ENCODE data around the gene TMC7. TPM values are rescaled to one million over a fixed set of nuclear protein-coding genes. Genes with fewer than 3 reads are reported as not detected.
"Not testable (repeated sequence)": the region's sequence is repeated elsewhere in the genome, so short reads cannot be mapped to it uniquely, and the experiment has no call there.

The TMC7 gene
- total RNA-seq, 1 donor, result under 0.01 TPM

DNA sequence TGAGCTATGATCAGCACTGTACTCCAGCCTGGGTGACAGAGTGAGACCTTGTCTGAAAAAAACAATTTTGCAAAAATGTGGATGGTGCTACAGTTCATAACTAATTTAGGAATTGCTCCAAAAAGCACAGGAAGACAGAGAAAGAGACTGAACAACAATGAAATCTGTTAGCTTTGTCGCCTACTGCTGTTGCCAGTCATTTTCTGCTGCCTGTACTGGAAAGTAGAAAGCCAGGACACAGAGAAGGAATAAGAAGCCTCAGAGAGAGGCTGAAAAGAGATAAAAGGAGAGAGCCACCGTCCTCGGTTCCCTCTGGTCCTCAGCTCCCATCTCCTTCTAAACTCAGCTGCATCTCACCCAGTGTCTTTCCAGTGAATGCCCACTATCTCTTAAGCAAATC, 8.6 kb upstream of the TMC7 start:
- DNase-seq (ENCODE audit: low read depth), result no peak
- TF ChIP-seq, protein P1, sequence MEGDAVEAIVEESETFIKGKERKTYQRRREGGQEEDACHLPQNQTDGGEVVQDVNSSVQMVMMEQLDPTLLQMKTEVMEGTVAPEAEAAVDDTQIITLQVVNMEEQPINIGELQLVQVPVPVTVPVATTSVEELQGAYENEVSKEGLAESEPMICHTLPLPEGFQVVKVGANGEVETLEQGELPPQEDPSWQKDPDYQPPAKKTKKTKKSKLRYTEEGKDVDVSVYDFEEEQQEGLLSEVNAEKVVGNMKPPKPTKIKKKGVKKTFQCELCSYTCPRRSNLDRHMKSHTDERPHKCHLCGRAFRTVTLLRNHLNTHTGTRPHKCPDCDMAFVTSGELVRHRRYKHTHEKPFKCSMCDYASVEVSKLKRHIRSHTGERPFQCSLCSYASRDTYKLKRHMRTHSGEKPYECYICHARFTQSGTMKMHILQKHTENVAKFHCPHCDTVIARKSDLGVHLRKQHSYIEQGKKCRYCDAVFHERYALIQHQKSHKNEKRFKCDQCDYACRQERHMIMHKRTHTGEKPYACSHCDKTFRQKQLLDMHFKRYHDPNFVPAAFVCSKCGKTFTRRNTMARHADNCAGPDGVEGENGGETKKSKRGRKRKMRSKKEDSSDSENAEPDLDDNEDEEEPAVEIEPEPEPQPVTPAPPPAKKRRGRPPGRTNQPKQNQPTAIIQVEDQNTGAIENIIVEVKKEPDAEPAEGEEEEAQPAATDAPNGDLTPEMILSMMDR (IDR thresholded peaks at IDR 0.05; ENCODE audit: insufficient read depth, low read depth, low read length), result no peak

DNA sequence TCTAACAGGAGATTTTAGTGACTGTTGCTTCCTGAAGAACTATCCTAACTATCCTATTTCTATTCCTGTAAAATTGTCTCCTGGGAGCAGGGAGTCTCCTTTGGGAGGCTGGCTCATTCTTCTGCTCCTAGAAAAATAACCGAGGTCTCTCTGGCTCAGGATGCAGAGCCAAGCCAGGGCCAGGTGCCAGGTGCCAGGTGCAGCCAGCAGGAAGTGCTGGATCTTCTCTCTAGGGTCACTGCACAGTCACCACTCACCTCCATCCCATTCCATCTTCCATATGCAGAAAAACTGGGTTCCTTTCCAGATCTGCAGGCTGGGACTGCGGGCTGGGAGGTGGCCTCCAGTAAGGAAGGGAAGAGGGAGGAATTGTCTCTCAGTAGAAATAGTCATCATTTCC, 3.8 kb upstream of the TMC7 start:
- DNase-seq (ENCODE audit: low read depth), result no peak
- H3K4me3 ChIP-seq (ENCODE audit: low read depth, low read length), result no peak overlapping the region
- TF ChIP-seq, protein P1 (IDR thresholded peaks at IDR 0.05; ENCODE audit: insufficient read depth, low read depth, low read length), result no peak

More for the DNA sequence above, 8.6 kb upstream of the TMC7 start:
- no peak overlapping the region for H3K4me3 ChIP-seq (ENCODE audit: low read depth, low read length)

DNA sequence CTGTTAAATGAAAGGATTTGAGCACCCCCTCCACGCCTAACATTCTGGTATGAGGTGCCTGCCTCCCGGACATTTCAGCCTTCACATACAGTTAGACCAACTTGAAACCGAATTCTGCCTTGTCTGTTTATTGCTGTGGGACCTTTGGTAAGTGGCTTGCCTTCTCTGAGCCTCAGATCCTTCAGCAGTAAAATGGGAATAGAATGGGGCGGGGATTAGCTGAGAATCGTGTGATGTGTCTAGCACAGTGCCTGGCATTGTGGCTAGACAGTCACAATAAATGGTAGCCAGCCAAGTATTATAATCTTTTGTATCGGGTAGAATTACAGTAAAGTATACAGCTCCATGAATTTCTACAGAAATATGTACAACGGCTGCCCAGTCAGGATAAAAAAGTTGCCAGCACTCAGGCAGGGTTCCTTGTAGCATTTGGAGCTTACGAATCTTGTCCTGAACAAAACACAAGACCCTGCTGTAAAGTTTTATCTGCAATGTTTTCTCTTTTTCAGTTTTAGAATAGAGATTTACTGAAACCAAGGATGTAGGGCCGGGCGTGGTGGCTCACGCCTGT, 786 bp downstream of the TMC7 start:
- H3K4me3 ChIP-seq (ENCODE audit: low read depth, low read length), result peak overlapping the region; percentile 53
- TF ChIP-seq, protein P1 (IDR thresholded peaks at IDR 0.05; ENCODE audit: insufficient read depth, low read depth, low read length), result no peak
- no peak for DNase-seq (ENCODE audit: low read depth)

DNA sequence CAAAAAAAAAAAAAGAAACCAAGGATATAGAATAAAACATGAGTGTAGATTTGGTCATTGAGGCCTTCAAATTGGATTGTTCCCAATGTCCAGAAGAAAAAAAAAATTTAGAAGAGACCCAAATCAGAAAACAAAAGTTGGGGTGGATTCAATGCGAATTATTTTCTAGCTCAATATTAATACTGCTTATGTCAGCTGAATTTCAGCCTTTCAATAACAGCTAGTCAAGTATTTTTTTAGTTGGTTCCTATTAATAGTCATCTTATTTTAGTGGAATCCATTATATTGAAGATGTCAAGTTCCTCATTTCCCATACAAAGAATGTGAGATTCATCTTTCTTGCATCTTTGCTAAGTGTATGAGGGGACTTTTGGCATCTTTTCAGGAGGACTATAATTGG, 1.5 kb downstream of the TMC7 start:
- H3K4me3 ChIP-seq (ENCODE audit: low read depth, low read length); DNase-seq (ENCODE audit: low read depth): not testable (repeated sequence)

DNA sequence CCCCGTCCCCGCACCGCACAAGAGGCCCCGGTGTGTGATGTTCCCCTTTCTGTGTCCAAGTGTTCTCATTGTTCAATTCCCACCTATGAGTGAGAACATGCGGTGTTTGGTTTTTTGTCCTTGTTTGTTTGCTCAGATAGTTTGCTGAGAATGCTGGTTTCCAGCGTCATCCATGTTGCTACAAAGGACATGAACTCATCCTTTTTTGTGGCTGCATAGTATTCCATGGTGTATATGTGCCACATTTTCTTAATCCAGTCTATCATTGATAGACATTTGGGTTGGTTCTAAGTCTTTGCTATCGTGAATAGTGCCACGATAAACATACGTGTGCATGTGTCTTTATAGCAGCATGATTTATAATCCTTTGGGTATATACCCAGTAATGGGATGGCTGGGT, 8.0 kb downstream of the TMC7 start:
- H3K4me3 ChIP-seq (ENCODE audit: low read depth, low read length); DNase-seq (ENCODE audit: low read depth): not testable (repeated sequence)

DNA sequence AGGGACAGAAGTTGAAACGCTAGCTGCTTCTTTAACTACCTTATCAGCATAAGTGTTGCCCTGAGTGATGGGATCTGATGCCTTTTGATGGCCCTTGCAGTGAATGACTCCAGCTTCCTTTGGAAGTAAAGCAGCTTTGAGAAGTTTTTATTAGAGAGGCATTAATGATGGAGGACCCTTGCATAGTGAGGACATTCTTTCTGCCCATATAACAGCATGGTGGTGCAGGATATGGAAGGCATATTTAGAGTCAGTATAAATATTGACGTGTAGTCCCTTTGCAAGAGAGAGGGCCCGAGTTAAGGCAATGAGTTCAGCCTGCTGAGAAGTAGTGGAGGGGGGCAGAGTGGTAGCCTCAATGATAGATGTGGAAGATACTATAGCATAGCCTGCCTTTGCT, 9.8 kb downstream of the TMC7 start:
- not testable (repeated sequence) for H3K4me3 ChIP-seq (ENCODE audit: low read depth, low read length)

DNA sequence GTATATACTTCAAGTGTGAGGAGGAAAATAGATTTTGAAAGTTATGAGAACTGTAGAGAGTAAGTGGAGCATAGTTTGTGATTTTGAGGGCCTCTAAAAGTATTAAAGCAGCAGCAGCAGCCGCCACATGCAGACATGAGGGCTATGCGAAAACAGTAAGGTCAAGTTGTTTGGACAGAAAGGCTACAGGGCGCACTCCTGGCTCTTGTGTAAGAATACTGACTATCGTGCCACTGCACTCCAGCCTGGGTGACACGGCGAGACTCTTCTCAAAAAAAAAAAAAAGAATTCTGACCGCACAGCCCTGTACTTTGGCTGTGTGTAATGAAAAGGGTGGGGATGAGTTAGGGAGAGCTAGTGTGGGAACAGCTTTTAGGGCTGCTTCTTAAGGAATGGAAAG, 10.4 kb downstream of the TMC7 start:
- H3K4me3 ChIP-seq (ENCODE audit: low read depth, low read length); DNase-seq (ENCODE audit: low read depth): not testable (repeated sequence)

More for the DNA sequence above, 9.8 kb downstream of the TMC7 start:
- DNase-seq (ENCODE audit: low read depth), result not testable (repeated sequence)

DNA sequence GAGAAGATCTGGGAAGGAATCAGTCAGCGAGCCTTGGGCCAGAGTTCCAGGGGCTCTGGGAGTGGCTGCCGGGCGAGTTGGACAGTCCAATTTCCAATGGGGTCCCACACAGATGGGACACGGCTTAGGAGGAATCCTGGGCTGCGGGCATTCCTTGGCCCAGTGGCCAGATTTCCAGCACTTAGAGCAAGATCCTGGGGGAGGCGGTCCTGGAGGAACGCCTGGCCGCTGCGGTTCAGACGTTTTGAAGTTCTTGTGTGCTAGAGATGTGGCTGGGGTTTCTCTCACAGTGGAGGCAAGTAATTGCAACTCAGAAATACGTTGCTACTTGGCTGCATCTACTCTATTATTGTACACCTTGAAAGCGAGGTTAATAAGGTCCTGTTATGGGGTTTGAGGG, 11.7 kb downstream of the TMC7 start:
- not testable (repeated sequence) for H3K4me3 ChIP-seq (ENCODE audit: low read depth, low read length); DNase-seq (ENCODE audit: low read depth)

DNA sequence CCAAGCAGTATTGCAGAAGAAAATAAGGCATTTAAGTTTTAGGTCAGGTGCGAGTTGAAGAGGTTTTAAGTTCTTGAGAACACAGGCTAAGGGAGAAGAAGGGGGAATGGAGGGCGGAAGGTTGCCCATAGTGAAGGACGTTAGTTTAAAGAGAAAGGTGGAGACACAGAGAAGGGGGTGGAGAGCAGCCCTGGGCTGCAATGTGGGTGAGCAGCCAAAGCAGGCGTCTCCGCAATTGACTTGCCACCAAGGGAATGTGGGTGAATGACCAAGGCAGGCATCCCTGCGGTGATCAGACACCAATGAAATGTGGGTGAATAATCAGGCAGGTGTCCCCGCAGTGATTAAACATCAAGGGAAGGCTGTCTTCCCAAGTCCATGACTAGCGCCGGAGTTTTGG, 12.8 kb downstream of the TMC7 start:
- not testable (repeated sequence) for DNase-seq (ENCODE audit: low read depth); H3K4me3 ChIP-seq (ENCODE audit: low read depth, low read length)

DNA sequence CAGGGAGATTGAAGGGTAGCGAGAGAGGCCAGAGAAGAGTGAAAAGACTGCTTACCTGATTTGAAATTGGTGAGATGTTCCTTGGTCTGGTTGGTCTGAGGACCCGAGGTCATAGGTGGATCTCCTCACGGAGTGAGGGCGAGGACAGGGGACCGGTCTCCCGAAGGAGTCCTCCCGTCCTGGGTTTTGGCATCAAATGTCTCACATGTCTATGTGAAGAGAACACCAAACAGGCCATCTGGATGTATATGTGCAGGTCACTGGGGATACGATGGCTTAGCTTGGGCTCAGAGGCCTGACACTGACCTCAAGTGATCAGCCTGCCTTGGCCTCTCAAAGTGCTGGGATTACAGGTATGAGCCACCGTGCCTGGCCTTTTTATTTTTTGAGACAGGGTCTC, 13.3 kb downstream of the TMC7 start:
- not testable (repeated sequence) for H3K4me3 ChIP-seq (ENCODE audit: low read depth, low read length); DNase-seq (ENCODE audit: low read depth)

DNA sequence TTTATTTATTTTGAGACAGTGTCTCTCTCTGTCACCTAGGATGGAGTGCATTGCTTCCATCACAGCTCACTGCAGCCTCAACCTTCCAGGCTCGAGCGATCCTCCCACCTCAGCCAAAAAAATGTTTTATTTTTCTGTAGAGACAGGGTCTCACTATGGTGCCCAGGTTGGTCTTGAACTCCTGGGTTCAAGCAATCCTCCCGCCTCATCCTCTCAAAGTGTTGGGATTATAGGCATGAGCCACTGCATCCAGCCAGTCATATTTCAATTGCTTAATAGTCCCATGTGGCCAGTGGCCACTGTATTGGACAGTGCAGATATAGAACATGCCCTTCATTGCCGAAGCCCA, 15.3 kb downstream of the TMC7 start:
- TF ChIP-seq, protein P1 (IDR thresholded peaks at IDR 0.05; ENCODE audit: insufficient read depth, low read depth, low read length), result no peak
- no peak overlapping the region for H3K4me3 ChIP-seq (ENCODE audit: low read depth, low read length)
- DNase-seq (ENCODE audit: low read depth), result no peak

All from fibroblast of villous mesenchyme (primary cell).